ENCODE data around the gene ARMCX5.

Gene ARMCX5

DNA sequence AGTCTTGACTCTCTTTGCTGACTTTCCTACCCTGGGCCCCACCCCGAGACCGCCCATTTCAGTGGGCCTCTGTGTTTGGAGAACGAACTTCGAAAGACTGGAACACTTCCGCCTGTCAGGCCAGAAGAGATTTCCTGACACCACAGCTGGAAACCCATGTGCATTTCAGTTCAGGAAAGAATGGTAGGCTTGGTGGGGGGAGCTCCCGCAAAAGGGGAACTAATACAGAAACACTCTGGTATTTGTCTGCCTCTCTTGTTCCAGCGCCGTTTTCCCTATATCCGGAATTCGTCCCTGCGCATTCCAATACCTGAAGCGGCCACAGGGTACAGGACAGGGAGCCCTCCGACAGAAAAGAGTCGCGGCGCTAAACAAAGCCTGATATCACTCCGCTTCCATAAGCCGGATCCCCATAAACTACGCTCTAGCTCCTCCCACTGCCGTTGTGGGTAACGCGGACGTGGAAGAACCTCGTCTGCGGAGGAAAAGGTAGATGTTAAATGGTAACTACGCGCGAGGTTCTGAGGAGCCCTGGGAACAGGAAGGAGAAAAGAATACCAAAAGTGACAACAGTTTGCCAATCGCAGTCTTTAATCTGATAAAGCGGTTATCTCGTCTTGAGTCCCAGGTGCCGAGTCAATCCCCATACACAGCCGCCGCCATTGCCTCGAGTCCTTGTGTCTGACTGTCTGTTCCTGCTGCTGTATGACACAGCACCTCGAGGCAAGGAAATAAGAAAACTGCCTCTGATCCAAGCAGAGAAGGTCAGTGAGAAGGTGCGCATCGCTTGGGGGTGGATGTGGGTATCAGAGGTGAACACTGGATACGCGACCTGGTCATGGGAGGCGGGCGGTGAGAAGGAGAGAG, at the start of gene ARMCX5:
Gene ARMCX5 (plus strand): TSS at position 432 of the 867 bp plus-strand sequence. CDS start 2,627 bp downstream, outside the sequence.
- peak; percentile 53 for DNase-seq (ENCODE audit: low read depth)

DNA sequence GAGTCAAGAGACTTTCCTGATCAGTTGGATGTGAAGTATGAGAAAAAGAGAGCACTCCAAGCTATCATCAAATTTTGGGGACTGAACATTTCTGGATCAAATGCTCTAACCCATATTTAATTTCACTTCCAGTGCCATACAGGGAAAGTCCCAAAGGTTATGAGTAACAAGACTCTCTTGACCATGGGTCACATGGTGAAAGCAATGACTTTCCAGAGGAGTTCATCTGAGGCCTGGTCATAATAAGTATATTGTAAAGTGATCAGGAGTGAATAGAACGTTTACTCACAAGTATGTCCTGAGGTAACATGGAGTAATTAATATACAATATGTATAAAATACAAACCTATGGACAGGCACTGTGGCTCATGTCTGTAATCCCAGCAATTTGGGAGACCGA, 40.7 kb upstream of the ARMCX5 start:
- no peak for DNase-seq (ENCODE audit: low read depth)

DNA sequence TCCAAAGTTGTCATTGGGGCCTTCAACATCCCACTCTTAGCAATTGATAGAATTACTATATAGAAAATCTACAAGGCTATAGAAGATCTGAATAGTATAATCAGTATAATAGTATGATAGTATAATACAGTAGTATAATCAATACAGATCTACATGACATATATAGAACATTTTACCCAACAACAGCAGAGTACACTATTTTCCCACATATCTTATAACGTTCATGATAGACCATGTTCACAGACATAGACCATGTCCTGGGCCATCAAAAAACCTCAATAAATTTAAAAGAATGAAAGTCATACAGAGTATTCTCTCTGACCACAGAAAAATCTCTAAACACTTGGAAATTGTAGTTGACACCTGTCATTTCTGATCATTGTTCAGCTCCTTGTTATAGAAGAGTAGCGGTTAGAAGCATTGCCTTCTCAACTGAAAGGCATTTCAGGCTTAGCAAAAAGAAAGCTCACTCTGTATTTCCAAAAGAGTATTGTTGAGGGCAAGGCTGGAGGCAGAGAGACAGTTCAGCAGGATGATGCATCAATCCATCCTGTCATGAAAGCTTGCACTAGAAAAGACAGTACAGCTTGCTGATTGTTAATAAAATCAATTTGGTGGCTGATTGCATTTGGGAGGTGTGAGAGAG, 38.8 kb upstream of the ARMCX5 start:
- DNase-seq (ENCODE audit: low read depth): no peak

GRCh38 chrX:102580891-102581290, 18.4 kb upstream of the ARMCX5 start:
- no peak for DNase-seq (ENCODE audit: low read depth)

GRCh38 chrX:102593367-102593766, 5.9 kb upstream of the ARMCX5 start:
- no peak for DNase-seq (ENCODE audit: low read depth)

DNA sequence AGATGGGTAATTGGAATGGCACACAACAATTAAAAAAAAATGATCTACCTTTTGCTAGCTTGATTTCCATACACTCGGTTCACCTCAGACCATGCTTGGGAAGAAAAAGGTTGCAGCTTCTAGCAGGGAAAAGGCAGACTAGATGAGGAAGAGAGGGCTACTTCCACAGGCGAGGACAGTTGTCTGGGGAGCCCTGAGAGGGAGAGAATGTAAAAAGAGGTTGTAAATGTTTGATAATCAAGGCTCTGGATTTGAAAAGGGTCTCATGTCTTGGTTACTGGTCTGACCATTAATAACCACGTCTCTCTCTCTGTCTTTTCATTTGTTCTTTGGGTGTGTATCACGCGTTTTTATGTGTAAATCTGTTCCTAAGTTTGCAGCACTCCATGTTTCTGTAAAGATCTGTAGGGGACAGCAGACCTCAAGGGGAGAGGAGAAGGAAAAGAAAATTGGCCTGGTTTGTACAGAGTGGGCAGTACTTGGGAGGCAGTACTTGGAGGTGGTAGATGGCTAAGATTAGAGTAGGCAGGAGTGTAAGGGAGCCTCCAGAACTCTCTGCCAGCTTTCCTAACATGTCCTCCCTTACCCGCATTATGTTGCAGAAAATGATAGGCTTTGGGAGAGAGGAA, 750 bp downstream of the ARMCX5 start:
- no peak for DNase-seq (ENCODE audit: low read depth)

- no peak for DNase-seq (ENCODE audit: low read depth)
These were observed 5.0 kb downstream of the ARMCX5 start for GRCh38 chrX:102604327-102604726.

GRCh38 chrX:102606115-102606514, 6.8 kb downstream of the ARMCX5 start:
- no peak for DNase-seq (ENCODE audit: low read depth)

- DNase-seq (ENCODE audit: low read depth): no peak
These were observed 11.6 kb downstream of the ARMCX5 start for GRCh38 chrX:102610905-102611304.

GRCh38 chrX:102624105-102624504, 24.8 kb downstream of the ARMCX5 start:
- DNase-seq (ENCODE audit: low read depth): no peak

- DNase-seq (ENCODE audit: low read depth): no peak
These were observed 28.3 kb downstream of the ARMCX5 start for GRCh38 chrX:102627640-102628039.

- DNase-seq (ENCODE audit: low read depth): no peak
These were observed 38.2 kb downstream of the ARMCX5 start for GRCh38 chrX:102637561-102637960.

GRCh38 chrX:102650903-102651241, 51.6 kb downstream of the ARMCX5 start:
- DNase-seq (ENCODE audit: low read depth): no peak

DNA sequence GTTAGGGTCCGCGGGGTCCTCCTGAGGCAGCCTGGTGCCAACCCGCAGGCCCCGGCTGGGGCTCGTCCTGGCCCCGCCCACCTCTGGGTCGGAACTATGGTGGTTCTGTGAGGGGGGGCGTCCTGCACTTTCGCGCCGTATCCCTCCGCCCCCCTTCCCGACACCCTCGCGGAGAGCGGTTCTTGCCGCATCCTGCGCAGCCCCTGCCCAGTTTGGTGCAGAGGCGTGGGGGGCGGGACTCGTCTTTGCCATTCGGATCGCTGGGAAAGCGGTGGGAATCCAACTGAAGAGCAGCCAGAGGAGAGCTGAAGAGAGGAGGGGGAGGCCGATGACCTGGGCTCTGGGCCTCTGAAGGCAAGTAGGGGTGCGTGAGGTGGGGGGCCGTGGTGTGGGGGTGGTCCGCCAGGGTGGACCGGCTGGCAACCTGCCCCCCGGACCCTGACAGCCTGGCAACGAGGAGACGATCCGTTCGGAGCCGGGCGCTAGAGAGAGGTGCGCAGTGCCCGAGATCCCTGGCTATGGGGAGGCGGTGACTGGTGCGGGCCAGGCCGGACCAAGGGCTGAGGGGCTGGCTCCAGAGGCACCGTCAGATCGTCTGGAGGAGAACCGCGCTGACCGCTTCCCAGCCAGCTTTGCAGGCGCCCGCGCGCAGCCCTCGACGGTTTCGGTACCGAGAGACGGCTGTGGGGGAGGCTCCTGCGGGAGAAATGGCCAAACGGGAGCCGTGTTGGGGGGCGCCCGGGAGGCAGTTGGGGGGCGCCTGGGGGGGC, 52.1 kb downstream of the ARMCX5 start, which contains the start of gene GPRASP1:
Gene GPRASP1 (plus strand): TSS at position 242 of the 770 bp plus-strand sequence. CDS start 2,431 bp downstream, outside the sequence.
- DNase-seq (ENCODE audit: low read depth): peak; percentile 51

DNA sequence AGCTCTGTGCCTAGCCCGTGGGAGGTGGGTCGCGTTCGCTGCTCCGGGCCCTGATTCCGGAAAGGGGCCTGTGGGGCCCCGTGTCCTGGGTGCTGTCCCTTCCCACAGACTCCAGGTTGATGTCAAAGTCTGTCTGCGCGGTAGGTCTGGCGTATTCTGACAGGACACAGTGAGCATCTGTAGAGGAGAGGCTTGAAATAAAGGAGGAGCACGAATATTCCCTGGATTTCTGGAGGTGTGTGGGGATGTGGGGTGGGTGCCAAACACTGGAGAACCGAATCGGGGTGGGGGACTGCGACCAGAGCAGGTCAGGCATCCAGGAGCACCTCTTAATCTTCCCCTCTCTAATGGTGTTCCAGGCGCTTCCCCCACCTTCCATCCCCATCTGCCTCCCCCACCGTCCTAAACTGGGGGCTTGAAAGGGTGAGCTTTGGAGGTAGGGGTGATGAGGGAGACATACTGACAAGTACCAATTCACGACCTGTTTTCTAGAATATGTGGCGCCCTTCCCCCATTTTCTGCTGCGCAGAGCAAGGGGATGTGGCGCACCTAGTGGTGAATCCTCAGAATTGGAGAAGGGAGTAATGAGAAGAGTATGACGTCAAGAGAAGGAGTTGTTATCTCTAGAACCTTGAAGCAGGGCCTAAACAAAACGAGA, 52.8 kb downstream of the ARMCX5 start:
- peak; percentile 35 for DNase-seq (ENCODE audit: low read depth)
